ENCODE results near the gene OSBPL7.

- TF ChIP-seq POLR2AphosphoS5 (IDR thresholded peaks at IDR 0.05; ENCODE audit: insufficient read depth, low read depth, low read length) (no peak), CTCF (IDR thresholded peaks at IDR 0.05; ENCODE audit: extremely low read depth in 1 of 2, insufficient read depth in 1 of 2, low read depth in 1 of 2, low read length in 2 of 2) (no peak), POLR2A (IDR thresholded peaks at IDR 0.05; ENCODE audit: low read depth, low read length) (no peak)
Measured at GRCh38 chr17:47831934-47832327, 10.3 kb upstream of the OSBPL7 start.
